Fibroblast of the aortic adventitia (primary cell): ENCODE measurements around the gene CMTM3. TPM values are rescaled to one million over a fixed set of nuclear protein-coding genes. Genes with fewer than 3 reads are reported as not detected.

Experiments used
- DNase-seq: peaks from one replicate; pipeline ENCODE4 v3.0.0-alpha.2; 2010; ENCODE audit warnings: low read depth
- H3K4me3 ChIP-seq: 2 replicates; pipeline ENCODE4 v1.5.1; 2011; ENCODE audit warnings: low read depth, mild to moderate bottlenecking, control low read depth, low read length, moderate library complexity
- total RNA-seq: library from RNA; depleted of rRNA; stranded (reverse); fragments of >200 nt; gene quantifications from 2 replicates; pipeline ENCODE4 v1.2.3, GENCODE V29; 2012; ENCODE audit warnings: low replicate concordance
- TF ChIP-seq, protein P1 (sequence below): IDR thresholded peaks from 2 replicates; pipeline ENCODE4 v1.5.1; 2011; ENCODE audit warnings: mild to moderate bottlenecking, low read length, control low read depth, inconsistent platforms; ENCODE audit not compliant: insufficient read depth

The CMTM3 gene, protein sequence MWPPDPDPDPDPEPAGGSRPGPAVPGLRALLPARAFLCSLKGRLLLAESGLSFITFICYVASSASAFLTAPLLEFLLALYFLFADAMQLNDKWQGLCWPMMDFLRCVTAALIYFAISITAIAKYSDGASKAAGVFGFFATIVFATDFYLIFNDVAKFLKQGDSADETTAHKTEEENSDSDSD
- 7.4 and 17.8 TPM in 2 replicates for total RNA-seq

DNA sequence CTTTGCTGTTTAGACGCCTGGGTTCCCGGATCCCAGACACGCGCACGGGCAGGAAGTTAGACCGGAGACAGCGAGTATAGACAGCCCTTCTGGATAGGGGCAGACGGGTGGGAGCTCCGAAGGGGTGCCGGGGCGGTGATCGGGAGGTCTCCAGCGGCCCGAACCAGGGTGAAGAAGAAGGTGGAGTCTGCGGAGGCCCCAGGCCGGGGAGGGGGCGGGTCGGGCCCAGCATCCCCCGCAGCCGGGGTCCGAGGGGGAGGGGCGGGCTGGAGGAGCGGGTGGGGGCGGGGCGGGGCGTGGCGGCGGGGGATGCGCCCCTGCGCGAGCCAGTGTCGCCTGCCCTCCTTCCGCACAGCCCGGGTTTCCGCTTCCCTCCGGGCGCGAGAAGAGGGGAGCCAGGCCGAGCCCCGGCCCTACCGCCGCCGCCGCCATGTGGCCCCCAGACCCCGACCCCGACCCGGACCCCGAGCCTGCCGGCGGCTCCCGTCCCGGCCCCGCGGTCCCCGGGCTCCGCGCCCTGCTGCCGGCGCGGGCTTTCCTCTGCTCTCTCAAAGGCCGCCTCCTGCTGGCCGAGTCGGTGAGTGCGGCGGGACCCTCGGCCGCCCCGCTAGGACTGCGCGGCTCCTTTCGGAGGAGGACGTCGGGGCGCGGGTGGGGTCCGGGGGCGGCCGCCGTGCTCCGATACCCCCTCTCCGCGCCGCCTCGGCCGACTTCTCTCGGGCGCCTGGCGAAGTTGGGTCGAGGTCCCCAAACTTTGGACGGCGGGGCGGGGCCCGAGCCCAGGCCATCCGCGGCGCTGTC, at the start of gene CMTM3:
TSS of gene CMTM3 (plus strand) at position 329 of the 801 bp plus-strand sequence. CDS start at position 431, 102 bp downstream.
- peak; percentile 54 for DNase-seq
- TF ChIP-seq, protein P1, sequence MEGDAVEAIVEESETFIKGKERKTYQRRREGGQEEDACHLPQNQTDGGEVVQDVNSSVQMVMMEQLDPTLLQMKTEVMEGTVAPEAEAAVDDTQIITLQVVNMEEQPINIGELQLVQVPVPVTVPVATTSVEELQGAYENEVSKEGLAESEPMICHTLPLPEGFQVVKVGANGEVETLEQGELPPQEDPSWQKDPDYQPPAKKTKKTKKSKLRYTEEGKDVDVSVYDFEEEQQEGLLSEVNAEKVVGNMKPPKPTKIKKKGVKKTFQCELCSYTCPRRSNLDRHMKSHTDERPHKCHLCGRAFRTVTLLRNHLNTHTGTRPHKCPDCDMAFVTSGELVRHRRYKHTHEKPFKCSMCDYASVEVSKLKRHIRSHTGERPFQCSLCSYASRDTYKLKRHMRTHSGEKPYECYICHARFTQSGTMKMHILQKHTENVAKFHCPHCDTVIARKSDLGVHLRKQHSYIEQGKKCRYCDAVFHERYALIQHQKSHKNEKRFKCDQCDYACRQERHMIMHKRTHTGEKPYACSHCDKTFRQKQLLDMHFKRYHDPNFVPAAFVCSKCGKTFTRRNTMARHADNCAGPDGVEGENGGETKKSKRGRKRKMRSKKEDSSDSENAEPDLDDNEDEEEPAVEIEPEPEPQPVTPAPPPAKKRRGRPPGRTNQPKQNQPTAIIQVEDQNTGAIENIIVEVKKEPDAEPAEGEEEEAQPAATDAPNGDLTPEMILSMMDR, result peak; percentile 73
- H3K4me3 ChIP-seq, result peak within 1 kb of the TSS; percentile 73

DNA sequence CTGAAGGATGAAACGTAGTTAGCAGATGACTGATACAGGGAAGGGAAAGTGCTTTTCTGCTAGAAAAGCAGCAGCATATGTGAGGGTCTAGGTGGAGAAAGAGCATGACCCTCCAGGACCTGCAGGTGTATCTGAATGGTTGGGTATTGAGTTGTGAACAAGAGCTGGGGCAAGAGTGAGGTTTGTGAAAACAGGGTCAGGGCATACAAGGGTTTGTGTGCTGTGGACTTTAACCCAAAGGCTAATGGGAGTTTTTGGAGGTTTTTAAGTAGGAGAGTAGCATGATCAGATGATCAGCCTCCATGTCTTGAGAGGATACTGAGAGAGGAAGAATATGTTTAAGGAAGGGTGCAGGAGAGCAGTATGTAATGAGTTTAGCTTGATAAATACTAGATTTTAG, 44.4 kb upstream of the CMTM3 start:
- TF ChIP-seq, protein P1, result no peak
- DNase-seq, result no peak
- H3K4me3 ChIP-seq, result no peak overlapping the region

DNA sequence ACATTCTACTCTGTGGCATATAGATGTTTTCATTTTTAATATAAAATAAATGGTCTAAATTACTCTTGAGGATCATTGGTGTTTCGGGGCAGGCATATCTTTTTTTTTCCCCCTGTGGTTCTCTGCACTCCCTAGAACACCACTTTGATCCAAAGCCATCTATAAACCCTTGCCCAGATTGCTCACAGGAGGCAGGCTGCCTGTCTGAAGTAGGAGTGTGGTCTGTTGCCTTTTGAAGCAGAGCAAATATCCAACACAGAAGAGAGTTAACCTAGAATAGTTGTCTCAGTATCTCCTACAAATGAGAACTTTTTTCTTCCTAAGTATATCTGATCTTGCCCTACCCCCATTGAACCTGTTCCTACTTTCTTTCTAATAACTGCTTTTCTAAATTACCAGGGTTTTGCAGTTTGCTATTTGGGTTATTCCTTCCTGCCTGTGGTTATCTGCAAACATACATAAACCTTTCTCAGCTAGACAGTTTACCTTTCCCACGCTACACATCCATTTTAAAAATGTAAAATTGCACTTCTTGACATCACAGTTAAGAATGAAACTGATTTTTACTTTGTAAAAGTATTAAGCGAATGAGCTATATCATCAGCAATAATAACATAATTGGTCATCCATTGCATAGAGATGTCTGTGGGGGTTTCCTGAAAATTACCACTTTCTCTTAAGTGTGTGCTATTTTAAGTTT, 43.0 kb upstream of the CMTM3 start:
- TF ChIP-seq, protein P1, result no peak
- H3K4me3 ChIP-seq, result no peak overlapping the region
- no peak for DNase-seq

DNA sequence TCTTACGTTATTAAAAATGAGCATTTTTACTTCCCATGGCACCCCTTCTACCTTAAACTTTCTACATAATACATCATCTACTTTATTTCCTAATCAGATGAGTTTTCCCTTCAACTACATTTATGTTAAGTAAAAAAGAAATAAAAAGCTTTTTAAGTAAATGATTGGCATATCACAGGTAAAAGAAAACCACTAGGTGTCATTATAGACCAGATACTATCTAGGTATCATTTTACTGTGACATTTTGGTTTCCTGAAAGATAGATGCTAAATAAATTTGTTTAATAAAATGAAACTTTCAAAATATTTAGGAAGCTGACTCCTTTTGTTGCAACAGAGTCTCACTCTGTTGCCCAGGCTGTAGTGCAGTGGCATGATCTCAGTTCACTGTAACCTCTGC, 42.1 kb upstream of the CMTM3 start:
- no peak overlapping the region for H3K4me3 ChIP-seq
- DNase-seq, result no peak
- TF ChIP-seq, protein P1, result no peak

DNA sequence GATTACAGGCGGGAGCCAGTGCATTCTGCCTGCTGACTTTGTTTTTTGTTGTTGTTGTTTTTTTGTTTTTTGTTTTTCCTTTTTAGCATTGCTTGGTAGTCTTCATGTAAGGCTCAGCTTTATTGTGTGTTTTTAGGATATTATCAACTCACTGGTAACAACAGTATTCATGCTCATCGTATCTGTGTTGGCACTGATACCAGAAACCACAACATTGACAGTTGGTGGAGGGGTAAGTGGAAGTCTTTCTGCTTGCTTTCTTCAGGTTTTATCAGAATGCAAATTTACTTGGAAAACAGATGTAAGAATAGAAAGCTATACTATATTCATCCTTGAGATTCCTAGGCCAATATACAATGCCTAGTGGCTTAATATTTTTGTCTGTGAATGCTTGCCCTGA, 41.5 kb upstream of the CMTM3 start:
- no peak overlapping the region for H3K4me3 ChIP-seq
- TF ChIP-seq, protein P1, result no peak
- no peak for DNase-seq

DNA sequence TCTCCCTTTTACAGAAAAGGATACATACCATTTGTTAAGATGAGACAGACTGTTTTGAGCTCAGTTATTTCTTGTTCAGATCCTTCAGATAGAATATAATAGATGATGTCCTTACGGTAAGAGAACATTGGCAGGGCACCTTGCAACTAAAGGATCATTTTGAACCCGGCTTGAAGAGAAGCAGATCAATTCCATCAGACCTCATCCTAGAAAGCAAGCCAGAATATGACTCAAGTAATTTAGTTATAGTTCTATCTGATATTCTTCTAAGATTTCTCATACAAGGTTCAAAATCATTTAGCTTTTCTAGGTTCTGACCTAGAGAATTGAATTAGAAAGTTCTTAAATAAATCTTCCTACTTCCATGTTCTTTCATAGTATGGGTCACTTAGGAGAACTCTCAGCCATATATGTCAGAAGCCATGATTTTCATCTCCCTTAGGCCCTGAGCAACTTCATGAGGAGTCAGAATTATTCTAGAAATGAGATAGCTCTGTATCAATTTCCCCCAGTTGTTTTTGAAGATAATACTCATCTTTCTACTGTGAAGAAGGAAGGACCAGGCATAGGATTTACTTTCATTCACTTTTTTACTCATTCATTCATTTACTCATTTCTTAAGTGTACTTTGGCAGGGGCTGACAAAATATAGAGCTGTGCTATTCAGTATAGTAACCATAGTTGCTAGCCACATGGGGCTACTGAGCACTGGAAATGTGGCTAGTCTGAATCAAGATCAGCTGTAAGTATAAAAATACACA, 40.8 kb upstream of the CMTM3 start:
- TF ChIP-seq, protein P1, result no peak
- no peak for DNase-seq
- no peak overlapping the region for H3K4me3 ChIP-seq
